K562 (cell line): ENCODE results near the gene GLT6D1. TPM values are rescaled to one million over a fixed set of nuclear protein-coding genes. Genes with fewer than 3 reads are reported as not detected.

Source experiments
- ATAC-seq: fragments of 200-7000 bp; cut with Tn5 transposase; 3 replicates; pipeline ENCODE4 v1.9.1; 2020; ENCODE audit warnings: moderate library complexity
- BruUV-seq: library from RNA; stranded (reverse); fragments of 400-500 nt; replicated peaks from 2 replicates; lab custom pipeline; 2021; lab: Mats Ljungman, UMichigan
- CTCF ChIA-PET: fragments of 300-600 bp; formaldehyde crosslinking; extraction: SDS; loops from one replicate; lab custom pipeline; 2021; ENCODE audit warnings: low intra/inter-chr PET ratio; lab: Yijun Ruan, JAX
- POLR2A ChIA-PET: fragments of 300-600, 350-650 bp; sonication (Branson Sonifier 250); formaldehyde crosslinking; extraction: SDS; loops from one replicate; lab custom pipeline; 2021; ENCODE audit warnings: antibody characterized with exemption, inconsistent platforms; lab: Yijun Ruan, JAX
- DNase-seq, 4 experiments: peaks; one replicate each; pipeline versions ENCODE4 v3.0.0 to v3.0.0-alpha.2; 2011 to 2018; ENCODE audit warnings: low spot score in 3 of 4, mixed read lengths in 3 of 4; ENCODE audit errors: extremely low read depth in 1 of 4
- FAIRE-seq: peaks from 2 replicates; lab custom pipeline; 2011; peaks lifted over from hg19 to GRCh38; lab: Jason Lieb, UNC
- H2AFZ ChIP-seq: 2 replicates; pipeline ENCODE4 v1.6.0; 2011; ENCODE audit warnings: low read depth, low read length, control low read depth, inconsistent platforms
- H3K27ac ChIP-seq: fragments of 200-600 bp; 3 replicates; pipeline ENCODE4 v1.8.0; 2011; ENCODE audit warnings: low read depth, mild to moderate bottlenecking, control low read depth, inconsistent platforms, low read length, moderate library complexity, mixed read lengths; ENCODE audit errors: extremely low read depth
- H3K27me3 ChIP-seq, 2 experiments: fragments of 300-600 bp in 1 of 2; 2 replicates in 1 of 2; 3 replicates in 1 of 2; pipeline versions ENCODE4 v1.6.0 to v1.8.0; 2011; ENCODE audit warnings: inconsistent platforms in 2 of 2, low read length in 2 of 2, mild to moderate bottlenecking in 1 of 2, mixed read lengths in 1 of 2, moderate library complexity in 1 of 2; ENCODE audit not compliant: control insufficient read depth in 2 of 2, insufficient read depth in 2 of 2
- H3K36me3 ChIP-seq: fragments of 300-600 bp; 3 replicates; pipeline ENCODE4 v1.8.0; 2011; ENCODE audit warnings: mild to moderate bottlenecking, low read length, inconsistent platforms; ENCODE audit not compliant: control insufficient read depth, insufficient read depth
- H3K4me1 ChIP-seq, 2 experiments: fragments of 200-600 bp in 1 of 2; replicated peaks in 1 of 2; 2 replicates in 1 of 2; 3 replicates in 1 of 2; pipeline versions ENCODE4 v1.5.1 to v1.8.0; 2011; ENCODE audit warnings: inconsistent platforms in 2 of 2, low read length in 2 of 2, mild to moderate bottlenecking in 1 of 2, mixed read lengths in 1 of 2, moderate library complexity in 1 of 2; ENCODE audit not compliant: control insufficient read depth in 2 of 2, insufficient read depth in 2 of 2
- H3K4me2 ChIP-seq: 2 replicates; pipeline ENCODE4 v1.6.1; 2011; ENCODE audit warnings: low read length, control low read depth, inconsistent platforms, mixed read lengths; ENCODE audit not compliant: insufficient read depth
- H3K4me3 ChIP-seq: fragments of 200-600 bp; sonication (generic), shearing (Covaris generic); 2 replicates; pipeline ENCODE4 v1.5.1; 2016; ENCODE audit warnings: control low read depth, inconsistent platforms
- H3K79me2 ChIP-seq: fragments of 200-600 bp; 3 replicates; pipeline ENCODE4 v1.8.0; 2011; ENCODE audit warnings: low read length, inconsistent platforms; ENCODE audit not compliant: control insufficient read depth, insufficient read depth
- H3K9ac ChIP-seq, 2 experiments: 2 replicates each; pipeline versions ENCODE4 v1.6.0 to v1.6.1; 2011; ENCODE audit warnings: low read depth in 2 of 2, low read length in 2 of 2, control low read depth in 1 of 2, inconsistent platforms in 1 of 2, mild to moderate bottlenecking in 1 of 2, mixed read lengths in 1 of 2; ENCODE audit not compliant: insufficient read depth in 1 of 2
- H3K9me1 ChIP-seq: one replicate; pipeline ENCODE4 v1.6.0; 2011; ENCODE audit warnings: inconsistent platforms, mild to moderate bottlenecking, low read length, moderate library complexity; ENCODE audit not compliant: control insufficient read depth, insufficient read depth
- H3K9me3 ChIP-seq: replicated peaks from 2 replicates; pipeline ENCODE4 v1.5.1; 2011; ENCODE audit warnings: low read depth, low read length, inconsistent platforms; ENCODE audit not compliant: control insufficient read depth, insufficient read depth
- H4K20me1 ChIP-seq: replicated peaks from 2 replicates; pipeline ENCODE4 v1.6.1; 2011; ENCODE audit warnings: low read length, inconsistent platforms, mixed read lengths; ENCODE audit not compliant: control insufficient read depth, insufficient read depth
- GTF3C2 ChIP-seq: IDR thresholded peaks from 3 replicates; pipeline ENCODE4 v1.6.1; 2011; ENCODE audit warnings: borderline replicate concordance, mild to moderate bottlenecking, moderate library complexity; ENCODE audit not compliant: insufficient read length; ENCODE audit errors: extremely low read depth
- KLF13 ChIP-seq: fragments of 450-650 bp; IDR thresholded peaks from 2 replicates; pipeline ENCODE4 v1.6.1; 2016; ENCODE audit warnings: missing genetic modification characterization, low read depth, mild to moderate bottlenecking, missing compliant biosample characterization, moderate library complexity, borderline replicate concordance
- WGBS: fragments of 100-300 bp; shearing (Covaris generic); methylation state at CpG from one replicate; pipeline ENCODE4 v1.1.6; 2016; ENCODE audit warnings: low coverage, mixed read lengths; ENCODE audit not compliant: insufficient coverage; ENCODE audit errors: missing lambda C conversion rate; 5-methylcytosine and 5-hydroxymethylcytosine counted together
- in situ Hi-C: fragments of 300-500 bp; cut with MboI; formaldehyde crosslinking; loops from 4 replicates; pipeline ENCODE4 v1.15.0; 2018; ENCODE audit warnings: inconsistent platforms, mixed read lengths
- intact Hi-C: fragments of 100-400 bp; cut with micrococcal nuclease; formaldehyde crosslinking; loops from 2 replicates; pipeline ENCODE4 v1.14.2; 2022
- polyA plus RNA-seq, 8 experiments: library from polyadenylated mRNA; depleted of rRNA in 4 of 8; stranded (reverse) in 5 of 8; unstranded in 3 of 8; fragments of >200 nt; fragmentation: Nextera tagmentation in 2 of 8; fragmentation: Illumina TruSeq in 1 of 8; extraction: Ambion mirVana in 2 of 8; extraction: Trizol in 1 of 8; gene quantifications; 2 replicates each; pipeline versions ENCODE4 v1.2.1 to v1.2.3, GENCODE V29; 2011 to 2014; ENCODE audit warnings: inconsistent platforms in 1 of 8, missing spikeins in 1 of 8
- total RNA-seq, 7 experiments: library from RNA; depleted of rRNA in 6 of 7; stranded (reverse); fragments of >200 nt in 6 of 7; fragmentation: Illumina TruSeq in 2 of 7; extraction: Trizol in 2 of 7; gene quantifications; 2 replicates each; pipeline versions ENCODE4 v1.2.1 to v1.2.3, GENCODE V29; 2011 to 2021; ENCODE audit warnings: low replicate concordance in 1 of 7

Gene GLT6D1
- total and polyA plus RNA-seq, 9 of the 15 experiments (the other 6 are each of a cell fraction or from before 2014, with no cell fraction given): not detected

- POLR2A ChIA-PET: interaction anchor here (0.7 kb wide), 1 partner anchor 54 kb away, joined by 4 read pairs; no protein-coding TSS in a partner anchor
- intact Hi-C loops (no loop called here), in situ Hi-C loops (no loop called here)
- no peak for DNase-seq
- H3K79me2 ChIP-seq: no peaks in the 10 kb centered on the region
- TF ChIP-seq GTF3C2 (no peak), KLF13 (tag) (no peak)
- TF ChIP-seq, all 486 proteins: peak for 0
- 4% methylated on average over 5 of the region's 5 CpGs for WGBS
- Histone ChIP-seq H3K4me3 (no peak overlapping the region), H2AFZ (no peak overlapping the region), H3K27me3 (peaks cover 0 to 73% of the 10 kb centered on the region in 2 experiments; a peak in 3 of 5 replicates), H4K20me1 (0 out of 2 replicates have a peak, but pooled peaks cover 5% of the 10 kb centered on the region), H3K9me3 (no peaks in the 10 kb centered on the region), H3K4me1 (peaks cover 10 to 46% of the 10 kb centered on the region in 2 experiments; a peak in 2 of 5 replicates), H3K36me3 (no peaks in the 10 kb centered on the region), H3K9ac (no peak overlapping the region), H3K9me1 (no peaks in the 10 kb centered on the region), H3K4me2 (no peak overlapping the region), H3K27ac (no peak overlapping the region)
- FAIRE-seq: no peak
- CTCF ChIA-PET: no interaction called here
- no peak for ATAC-seq
- BruUV-seq: no TSS peak
Measured at GRCh38 chr9:135584371-135584770, 55.0 kb downstream of the GLT6D1 start.
